Muscle layer of colon (tissue), 2 donors: Measurements from ENCODE around the gene PLEK.

Experiments used
- H3K27ac ChIP-seq: one replicate; pipeline ENCODE4 v1.7.0; 2013; ENCODE audit warnings: low read depth, mild to moderate bottlenecking, low read length, moderate library complexity
- H3K27me3 ChIP-seq, 2 donors: one replicate each; pipeline ENCODE4 v1.7.0; 2013; ENCODE audit warnings: low read length in 2 of 2, mild to moderate bottlenecking in 2 of 2; ENCODE audit not compliant: insufficient read depth in 2 of 2, control insufficient read depth in 1 of 2
- H3K36me3 ChIP-seq: one replicate; pipeline ENCODE4 v1.7.0; 2013; ENCODE audit warnings: mild to moderate bottlenecking, low read length; ENCODE audit not compliant: insufficient read depth
- H3K4me1 ChIP-seq: one replicate; pipeline ENCODE4 v1.7.0; 2013; ENCODE audit warnings: mild to moderate bottlenecking, low read length; ENCODE audit not compliant: insufficient read depth
- H3K4me3 ChIP-seq, 2 donors: one replicate each; pipeline ENCODE4 v1.7.0; 2013; ENCODE audit warnings: low read length in 2 of 2, low read depth in 1 of 2, mild to moderate bottlenecking in 1 of 2, moderate library complexity in 1 of 2
- H3K9ac ChIP-seq: one replicate; pipeline ENCODE4 v1.7.0; 2013; ENCODE audit warnings: low read length
- H3K9me3 ChIP-seq: one replicate; pipeline ENCODE4 v1.7.0; 2013; ENCODE audit warnings: mild to moderate bottlenecking, low read length
- donor health status: abdominal sarcoma.
- donor health status: Adenocarcinoma of cecum.

The PLEK gene

DNA sequence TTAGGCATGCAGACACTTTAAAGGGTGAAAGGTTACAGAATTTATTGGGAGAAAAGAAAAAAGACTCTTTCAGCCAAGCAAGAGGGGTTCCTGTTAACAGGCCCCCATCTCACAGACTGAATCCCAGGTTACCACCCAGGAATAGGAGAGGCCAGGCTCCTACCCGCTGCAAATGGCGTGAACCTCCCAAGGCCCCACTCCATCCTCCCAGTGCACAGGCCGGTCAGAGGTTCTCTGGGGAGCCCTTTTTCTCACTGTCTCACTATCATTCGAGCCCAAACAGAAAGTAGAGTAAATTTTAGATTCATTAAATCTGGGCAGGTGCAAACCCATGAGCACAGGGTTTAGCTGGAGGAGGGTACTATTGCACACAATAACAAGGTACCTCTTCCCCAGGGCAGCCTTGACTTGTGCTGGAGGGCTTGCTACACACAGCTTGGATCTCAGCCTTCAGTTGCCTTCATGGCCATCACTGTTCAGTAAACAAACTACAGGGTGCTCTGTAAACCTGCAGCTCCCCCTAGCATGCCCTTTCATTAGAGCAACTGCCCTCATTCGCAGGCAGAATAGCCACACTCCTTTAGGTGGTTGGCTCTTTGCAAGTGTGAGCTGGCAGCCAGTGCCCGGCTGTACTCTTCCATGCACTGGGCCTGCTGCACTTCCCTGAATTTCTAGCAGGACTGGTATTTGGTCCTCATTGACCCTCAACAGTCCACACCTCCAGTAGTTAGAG lies 7.3 kb upstream of the PLEK start:
- H3K36me3 ChIP-seq: no peaks in the 10 kb centered on the region
- H3K27me3 ChIP-seq: no peaks in the 10 kb centered on the region
- no peak overlapping the region for H3K4me3 ChIP-seq
- H3K27ac ChIP-seq: no peak overlapping the region
- no peak overlapping the region for H3K9ac ChIP-seq
- no peaks in the 10 kb centered on the region for H3K9me3 ChIP-seq
- no peaks in the 10 kb centered on the region for H3K4me1 ChIP-seq

DNA sequence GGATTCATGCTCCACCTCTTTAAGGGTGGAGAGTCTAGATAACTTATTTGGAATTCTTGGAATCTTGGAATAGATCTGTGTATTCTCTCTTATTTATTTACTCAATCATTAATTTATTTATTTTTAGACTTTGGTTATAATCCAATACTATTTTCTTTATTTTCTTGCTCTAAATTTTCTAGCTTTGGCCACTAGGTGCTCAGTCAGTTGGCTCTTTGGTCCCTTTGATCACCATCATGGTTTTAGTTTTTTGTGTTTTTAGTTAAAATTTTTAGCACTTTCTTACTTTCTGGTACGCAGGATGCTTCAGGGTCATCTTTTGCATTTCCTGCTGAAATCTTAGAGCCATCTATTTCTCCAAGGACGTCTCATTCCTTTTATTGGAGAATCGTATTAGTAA lies 5.2 kb upstream of the PLEK start:
- no peaks in the 10 kb centered on the region for H3K4me1 ChIP-seq
- H3K4me3 ChIP-seq: no peak overlapping the region
- no peaks in the 10 kb centered on the region for H3K27me3 ChIP-seq
- no peak overlapping the region for H3K27ac ChIP-seq
- no peak overlapping the region for H3K9ac ChIP-seq
- H3K9me3 ChIP-seq: no peaks in the 10 kb centered on the region
- no peaks in the 10 kb centered on the region for H3K36me3 ChIP-seq

DNA sequence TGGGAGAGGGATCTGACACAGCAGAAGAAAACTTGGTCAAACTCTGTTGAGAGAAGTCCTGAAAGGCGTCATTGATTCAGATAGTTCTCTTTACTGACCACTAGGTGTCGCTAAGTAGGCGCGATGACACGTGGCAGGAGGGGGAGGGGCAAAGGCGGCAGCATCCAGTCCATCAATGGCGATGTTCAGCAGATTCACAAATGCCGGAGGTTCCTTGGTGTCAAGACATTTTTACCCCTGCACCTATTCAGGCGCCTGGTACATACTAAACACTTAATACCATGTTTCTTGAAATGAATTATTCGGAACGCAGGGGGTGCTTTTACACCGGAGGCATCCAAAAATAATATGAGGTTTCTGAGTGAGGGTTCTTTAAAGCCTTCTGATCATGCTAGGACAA lies 3.0 kb upstream of the PLEK start:
- H3K9me3 ChIP-seq: no peaks in the 10 kb centered on the region
- no peaks in the 10 kb centered on the region for H3K36me3 ChIP-seq
- no peak overlapping the region for H3K9ac ChIP-seq
- H3K4me1 ChIP-seq: no peaks in the 10 kb centered on the region
- H3K27ac ChIP-seq: no peak overlapping the region
- H3K27me3 ChIP-seq: no peaks in the 10 kb centered on the region
- peak overlapping the region in 1 of 2 donors; percentile 6 for H3K4me3 ChIP-seq

DNA sequence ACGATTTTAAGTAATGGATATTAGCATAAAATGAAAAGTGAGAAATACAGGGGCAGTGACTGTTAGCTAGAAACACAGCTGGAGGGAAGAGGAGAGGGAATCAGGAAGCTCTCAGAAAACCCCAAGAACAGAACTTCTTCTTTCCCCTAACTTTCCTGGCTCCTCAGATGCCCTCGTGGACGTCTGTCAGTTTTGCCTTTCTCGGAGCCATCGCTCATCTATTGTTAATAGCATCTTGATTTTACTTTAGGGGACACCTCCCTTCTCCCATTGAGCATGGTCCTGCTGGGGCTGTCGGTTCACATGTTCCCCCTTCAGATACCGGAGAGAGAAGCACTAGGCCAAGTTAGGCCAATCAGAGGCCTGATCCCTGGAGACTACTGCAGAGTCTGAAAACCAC lies 2.3 kb upstream of the PLEK start:
- Histone ChIP-seq H3K9me3 (no peaks in the 10 kb centered on the region), H3K27me3 (no peaks in the 10 kb centered on the region), H3K36me3 (no peaks in the 10 kb centered on the region), H3K27ac (no peak overlapping the region), H3K9ac (no peak overlapping the region), H3K4me3 (no peak overlapping the region), H3K4me1 (no peaks in the 10 kb centered on the region)

DNA sequence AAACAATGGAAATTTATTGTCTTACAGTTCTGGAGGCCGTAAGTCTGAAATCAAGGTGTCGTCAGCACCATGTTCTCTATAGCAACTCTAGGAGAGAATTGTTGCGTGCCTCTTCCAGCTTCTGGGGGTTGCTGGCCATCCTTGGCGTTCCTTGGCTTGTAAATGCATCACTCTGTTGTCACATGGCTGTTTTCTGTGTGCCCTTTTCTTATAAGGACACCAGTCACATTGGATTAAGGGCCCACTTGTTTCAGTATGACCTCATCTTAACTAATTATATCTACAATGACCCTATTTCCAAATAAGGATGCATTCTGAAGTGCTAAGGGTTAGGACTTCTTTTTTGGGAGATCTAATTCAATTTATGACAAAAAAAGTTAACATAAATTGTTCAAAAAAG lies 1.4 kb upstream of the PLEK start:
- H3K27ac ChIP-seq: no peak overlapping the region
- no peaks in the 10 kb centered on the region for H3K36me3 ChIP-seq
- H3K4me3 ChIP-seq: no peak overlapping the region
- no peaks in the 10 kb centered on the region for H3K9me3 ChIP-seq
- H3K27me3 ChIP-seq: no peaks in the 10 kb centered on the region
- no peak overlapping the region for H3K9ac ChIP-seq
- no peaks in the 10 kb centered on the region for H3K4me1 ChIP-seq

DNA sequence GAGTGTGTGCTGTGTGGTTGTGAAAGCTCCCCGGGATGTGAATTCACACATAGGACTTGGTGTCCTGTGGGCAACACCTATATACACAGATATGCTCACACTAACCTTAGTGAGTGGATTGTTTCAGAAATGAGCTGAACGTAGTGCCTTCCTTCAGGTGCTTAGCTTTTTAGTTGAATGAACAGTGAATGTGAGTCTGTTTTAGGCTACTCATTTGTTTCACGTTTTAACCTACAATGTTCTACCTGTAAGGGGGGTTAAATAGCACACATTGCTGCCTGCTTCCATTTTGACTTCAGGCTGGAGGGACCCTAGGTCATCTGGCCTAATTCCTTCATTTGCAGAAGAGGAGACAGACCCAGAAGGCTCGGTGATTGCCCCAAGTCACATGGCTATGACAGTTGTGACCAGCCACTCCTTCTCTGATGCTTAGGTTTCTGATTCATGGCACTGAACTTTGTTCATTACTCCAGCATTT lies 1.0 kb downstream of the PLEK start:
- H3K27me3 ChIP-seq: no peaks in the 10 kb centered on the region
- H3K27ac ChIP-seq: peak overlapping the region; percentile 26
- no peaks in the 10 kb centered on the region for H3K36me3 ChIP-seq
- H3K9me3 ChIP-seq: no peaks in the 10 kb centered on the region
- H3K9ac ChIP-seq: no peak overlapping the region
- H3K4me1 ChIP-seq: no peaks in the 10 kb centered on the region
- peak overlapping the region in 1 of 2 donors; percentile 12 for H3K4me3 ChIP-seq

DNA sequence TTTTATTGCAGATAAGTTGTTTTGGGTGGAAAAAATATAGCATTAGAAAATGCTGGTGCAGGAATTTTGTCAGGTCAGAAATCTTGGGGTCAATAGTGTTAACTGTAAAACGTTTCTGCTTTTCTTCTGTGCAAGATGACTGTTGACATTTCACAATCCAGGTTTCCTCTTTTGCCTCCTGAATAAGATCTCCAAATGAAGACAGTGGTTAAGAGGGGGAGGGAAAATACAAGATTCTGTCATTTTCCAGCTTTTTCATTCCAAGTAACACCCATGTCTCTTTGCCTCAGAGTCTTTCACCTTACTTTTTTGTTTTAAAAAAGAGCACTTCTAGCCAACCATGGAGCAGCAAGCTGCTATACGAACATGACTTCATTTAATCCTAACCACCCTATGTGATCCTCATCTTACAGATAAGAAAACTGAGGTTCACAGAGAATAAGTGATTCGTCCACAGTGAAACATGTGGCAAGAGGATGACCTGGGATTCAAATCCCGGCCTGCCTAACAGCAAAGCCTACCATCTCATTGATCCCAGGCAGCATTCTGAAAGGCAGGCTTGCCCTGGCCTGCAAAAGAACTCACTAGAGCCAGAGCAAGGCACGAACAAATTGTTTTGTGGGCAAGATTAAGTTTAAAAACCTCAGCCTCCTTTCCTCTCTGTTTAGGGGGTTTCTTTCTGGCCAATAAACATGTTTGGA lies 3.0 kb downstream of the PLEK start:
- Histone ChIP-seq H3K9me3 (no peaks in the 10 kb centered on the region), H3K27ac (peak overlapping the region; percentile 1), H3K4me1 (no peaks in the 10 kb centered on the region), H3K4me3 (no peak overlapping the region), H3K27me3 (no peaks in the 10 kb centered on the region), H3K9ac (no peak overlapping the region), H3K36me3 (no peaks in the 10 kb centered on the region)

DNA sequence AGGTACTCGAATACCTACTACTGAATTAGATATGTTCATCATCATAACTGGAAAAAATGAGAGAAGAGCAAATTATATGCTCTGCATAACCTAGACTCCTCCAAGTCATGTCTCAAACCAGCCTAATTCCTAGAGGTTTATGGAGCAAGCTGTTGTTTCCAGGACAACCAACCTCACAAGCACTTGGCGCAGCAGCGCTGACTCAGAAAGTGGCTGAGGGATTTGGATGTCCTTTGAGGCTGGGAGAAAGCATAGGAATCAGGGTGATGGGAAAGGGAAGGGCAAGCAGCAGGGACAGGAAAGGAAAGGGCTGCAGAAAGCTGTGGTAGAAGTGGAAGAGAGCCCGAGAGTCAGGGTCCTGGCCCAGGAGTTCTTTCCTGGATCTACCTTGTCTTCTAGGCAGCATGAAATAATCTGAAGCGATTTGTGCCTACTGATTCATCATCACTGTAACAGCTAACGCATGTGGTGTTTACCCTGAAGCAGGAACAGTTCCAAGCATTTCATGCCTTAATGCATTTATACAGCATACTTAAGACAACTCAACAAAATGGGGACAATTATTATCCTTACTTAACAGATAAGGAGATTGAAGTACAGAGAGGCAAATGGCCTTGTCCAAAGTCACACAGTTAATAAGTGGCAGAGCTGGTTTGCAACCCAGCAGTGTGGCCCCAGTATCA lies 3.7 kb downstream of the PLEK start:
- Histone ChIP-seq H3K27me3 (no peaks in the 10 kb centered on the region), H3K4me3 (no peak overlapping the region), H3K4me1 (no peaks in the 10 kb centered on the region), H3K9ac (no peak overlapping the region), H3K36me3 (no peaks in the 10 kb centered on the region), H3K9me3 (no peaks in the 10 kb centered on the region), H3K27ac (peak overlapping the region; percentile 1)

DNA sequence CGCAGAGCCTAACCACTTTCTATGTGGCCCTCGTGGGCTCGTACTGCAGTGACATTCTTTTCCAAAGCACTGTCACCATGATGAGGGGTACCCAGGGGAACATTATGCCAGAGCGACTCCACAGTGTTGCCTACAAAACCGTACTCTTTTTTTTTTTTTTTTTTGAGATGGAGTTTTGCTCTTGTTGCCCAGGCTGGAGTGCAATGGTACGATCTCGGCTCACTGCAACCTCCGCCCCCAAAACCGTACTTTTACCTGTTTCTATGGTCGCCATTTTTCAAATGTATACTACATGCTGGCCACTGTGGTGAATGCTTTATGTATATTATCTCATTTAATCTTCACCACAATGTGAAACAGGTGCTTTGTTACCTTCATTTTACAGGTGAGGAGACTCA lies 4.3 kb downstream of the PLEK start:
- no peaks in the 10 kb centered on the region for H3K9me3 ChIP-seq
- no peaks in the 10 kb centered on the region for H3K36me3 ChIP-seq
- H3K27ac ChIP-seq: no peak overlapping the region
- no peaks in the 10 kb centered on the region for H3K4me1 ChIP-seq
- H3K9ac ChIP-seq: no peak overlapping the region
- no peaks in the 10 kb centered on the region for H3K27me3 ChIP-seq
- H3K4me3 ChIP-seq: no peak overlapping the region

DNA sequence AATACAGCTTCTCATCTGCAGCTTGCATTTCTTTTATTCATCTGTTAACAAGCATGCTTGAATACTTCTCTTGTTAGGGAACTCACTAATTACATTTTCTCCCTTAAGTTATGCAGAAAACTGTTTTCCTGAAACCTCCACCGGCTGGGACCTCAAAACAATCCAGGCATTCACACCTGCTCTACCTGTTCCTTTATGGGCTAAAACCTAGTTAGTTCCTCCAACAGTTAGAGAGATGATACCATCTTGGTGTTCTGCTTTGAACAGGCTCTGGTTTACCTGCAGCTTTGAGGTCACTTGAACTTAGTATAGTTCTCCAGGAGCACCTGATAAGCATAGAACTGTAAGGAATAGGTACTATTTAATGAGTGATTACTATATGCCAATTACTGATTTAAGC lies 6.1 kb downstream of the PLEK start:
- Histone ChIP-seq H3K36me3 (no peaks in the 10 kb centered on the region), H3K4me1 (no peaks in the 10 kb centered on the region), H3K27me3 (no peaks in the 10 kb centered on the region), H3K4me3 (no peak overlapping the region), H3K9me3 (no peaks in the 10 kb centered on the region), H3K9ac (no peak overlapping the region), H3K27ac (no peak overlapping the region)

DNA sequence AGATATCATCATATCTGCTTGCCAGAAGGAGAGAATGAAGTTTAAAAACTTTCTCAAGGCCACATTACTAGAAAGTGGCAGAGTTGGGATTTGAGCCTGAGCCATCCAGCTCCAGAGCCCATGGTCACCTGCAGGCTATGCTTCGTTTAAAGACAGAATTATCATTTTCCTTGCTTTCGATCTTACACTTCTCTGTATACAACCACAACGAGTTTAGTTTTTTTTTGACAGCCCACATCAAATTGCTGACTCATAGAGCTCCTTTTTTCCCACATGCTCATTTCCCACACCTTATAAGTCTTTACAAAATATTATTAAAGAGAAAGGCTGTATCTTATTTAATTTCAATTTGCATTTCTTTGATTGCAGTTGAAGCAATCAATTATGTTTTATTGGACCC lies 6.5 kb downstream of the PLEK start:
- H3K27ac ChIP-seq: no peak overlapping the region
- H3K9me3 ChIP-seq: no peaks in the 10 kb centered on the region
- no peak overlapping the region for H3K4me3 ChIP-seq
- H3K36me3 ChIP-seq: no peaks in the 10 kb centered on the region
- H3K4me1 ChIP-seq: no peaks in the 10 kb centered on the region
- no peak overlapping the region for H3K9ac ChIP-seq
- H3K27me3 ChIP-seq: no peaks in the 10 kb centered on the region
